H1 (cell line): Measurements from ENCODE around the gene CCDC51. TPM values are rescaled to one million over a fixed set of nuclear protein-coding genes. Genes with fewer than 3 reads are reported as not detected.
A peak's percentile ranks its signal among the peaks of the same experiment; 100 is the strongest.

Source experiments
- CHD2 ChIP-seq: IDR thresholded peaks from 2 replicates; pipeline ENCODE4 v1.6.1; 2012; ENCODE audit warnings: low read length, improper control_type of control experiment
- EGR1 ChIP-seq: IDR thresholded peaks from 2 replicates; pipeline ENCODE4 v1.6.1; 2011; ENCODE audit warnings: low read depth, low read length, borderline replicate concordance
- JUN ChIP-seq: IDR thresholded peaks from 2 replicates; pipeline ENCODE4 v1.6.1; 2011; ENCODE audit warnings: low read depth, mild to moderate bottlenecking, improper control_type of control experiment, low read length
- MAFK ChIP-seq: IDR thresholded peaks from 2 replicates; pipeline ENCODE4 v1.6.1; 2012; ENCODE audit warnings: low read depth, mild to moderate bottlenecking, improper control_type of control experiment, low read length
- RAD21 ChIP-seq, 2 experiments: IDR thresholded peaks in 1 of 2; conservative IDR thresholded peaks in 1 of 2; 2 replicates each; pipeline ENCODE4 v1.6.1; 2011; ENCODE audit warnings: low read depth in 2 of 2, low read length in 2 of 2, improper control_type of control experiment in 1 of 2, inconsistent platforms in 1 of 2, mild to moderate bottlenecking in 1 of 2, moderate library complexity in 1 of 2
- RNF2 ChIP-seq: fragments of 200-900, 300-1000 bp; sonication (generic); IDR thresholded peaks from 2 replicates; pipeline ENCODE4 v1.7.1; 2016; ENCODE audit warnings: borderline replicate concordance, low read depth, mild to moderate bottlenecking, antibody characterized with exemption, low read length; ENCODE audit not compliant: poor library complexity, severe bottlenecking; ENCODE audit errors: missing control alignments
- SRF ChIP-seq: IDR thresholded peaks from 2 replicates; pipeline ENCODE4 v1.6.1; 2011; ENCODE audit warnings: mild to moderate bottlenecking, low read depth, low read length, moderate library complexity
- TAF7 ChIP-seq: optimal IDR thresholded peaks from 2 replicates; pipeline ENCODE3; 2011; ENCODE audit warnings: low read depth, mild to moderate bottlenecking, inconsistent platforms, low read length, moderate library complexity, borderline replicate concordance
- TBP ChIP-seq: IDR thresholded peaks from 2 replicates; pipeline ENCODE4 v1.6.1; 2011; ENCODE audit warnings: low read depth, low read length, improper control_type of control experiment
- TCF12 ChIP-seq: IDR thresholded peaks from 2 replicates; pipeline ENCODE4 v1.6.1; 2011; ENCODE audit warnings: low read depth, mild to moderate bottlenecking, low read length
- polyA plus RNA-seq, 7 experiments: library from polyadenylated mRNA; depleted of rRNA in 3 of 7; stranded (reverse) in 5 of 7; unstranded in 2 of 7; fragments of >200 nt in 5 of 7; fragments of 200-250 nt in 2 of 7; gene quantifications; 1 replicate in 5 of 7; 2 replicates in 1 of 7; 4 replicates in 1 of 7; pipeline versions ENCODE4 v1.2.1 to v1.2.3, GENCODE V29; 2011 to 2013; ENCODE audit warnings: missing spikeins in 2 of 7, mixed read lengths in 2 of 7
- total RNA-seq: library from RNA; stranded (reverse); fragmentation: NEBNext Ultra II Directional; extraction: Animal tissue kit (Norgen Biotek cat#: 25700); gene quantifications from 2 replicates; pipeline ENCODE4 v1.2.1, GENCODE V29; 2021
- TF ChIP-seq, protein P1 (sequence below): IDR thresholded peaks from 2 replicates; pipeline ENCODE4 v1.6.1; 2011; ENCODE audit warnings: low read depth, mild to moderate bottlenecking, low read length; ENCODE audit not compliant: insufficient read depth
- TF ChIP-seq, protein P2 (sequence below), 3 experiments: IDR thresholded peaks; 1 replicate in 2 of 3; 2 replicates in 1 of 3; pipeline versions ENCODE4 v1.5.1 to v1.6.1; 2011; ENCODE audit warnings: low read length in 3 of 3, mild to moderate bottlenecking in 3 of 3, inconsistent platforms in 2 of 3, low read depth in 1 of 3, moderate library complexity in 1 of 3; ENCODE audit not compliant: insufficient read depth in 1 of 3; ENCODE audit errors: control extremely low read depth in 1 of 3

CCDC51 gene
- total and polyA plus RNA-seq, 2 of the 8 experiments (the other 6 are each of a cell fraction or from before 2014, with no cell fraction given), result 21.3 to 21.4 TPM

GRCh38 chr3:48465531-48466378 lies 25.8 kb upstream of the CCDC51 start (continued):
- TF ChIP-seq CHD2 (no peak; the same call in 1 of the 2 replicates), JUN (no peak), MAFK (peak; percentile 86), SRF (no peak), RNF2 (no peak), TCF12 (no peak), EGR1 (peak; percentile 16; the same call in 1 of the 2 replicates), TAF7 (no peak), RAD21 (IDR thresholded peaks at IDR 0.05 in 1 of 2, conservative IDR thresholded peaks at IDR 0.05 in 1 of 2; ENCODE audit: low read depth in 2 of 2, low read length in 2 of 2) (peak; percentile 93), TBP (no peak; the same call in 1 of the 2 replicates)
- TF ChIP-seq, protein P1, sequence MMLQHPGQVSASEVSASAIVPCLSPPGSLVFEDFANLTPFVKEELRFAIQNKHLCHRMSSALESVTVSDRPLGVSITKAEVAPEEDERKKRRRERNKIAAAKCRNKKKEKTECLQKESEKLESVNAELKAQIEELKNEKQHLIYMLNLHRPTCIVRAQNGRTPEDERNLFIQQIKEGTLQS, result no peak
- TF ChIP-seq, protein P2, sequence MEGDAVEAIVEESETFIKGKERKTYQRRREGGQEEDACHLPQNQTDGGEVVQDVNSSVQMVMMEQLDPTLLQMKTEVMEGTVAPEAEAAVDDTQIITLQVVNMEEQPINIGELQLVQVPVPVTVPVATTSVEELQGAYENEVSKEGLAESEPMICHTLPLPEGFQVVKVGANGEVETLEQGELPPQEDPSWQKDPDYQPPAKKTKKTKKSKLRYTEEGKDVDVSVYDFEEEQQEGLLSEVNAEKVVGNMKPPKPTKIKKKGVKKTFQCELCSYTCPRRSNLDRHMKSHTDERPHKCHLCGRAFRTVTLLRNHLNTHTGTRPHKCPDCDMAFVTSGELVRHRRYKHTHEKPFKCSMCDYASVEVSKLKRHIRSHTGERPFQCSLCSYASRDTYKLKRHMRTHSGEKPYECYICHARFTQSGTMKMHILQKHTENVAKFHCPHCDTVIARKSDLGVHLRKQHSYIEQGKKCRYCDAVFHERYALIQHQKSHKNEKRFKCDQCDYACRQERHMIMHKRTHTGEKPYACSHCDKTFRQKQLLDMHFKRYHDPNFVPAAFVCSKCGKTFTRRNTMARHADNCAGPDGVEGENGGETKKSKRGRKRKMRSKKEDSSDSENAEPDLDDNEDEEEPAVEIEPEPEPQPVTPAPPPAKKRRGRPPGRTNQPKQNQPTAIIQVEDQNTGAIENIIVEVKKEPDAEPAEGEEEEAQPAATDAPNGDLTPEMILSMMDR (IDR thresholded peaks at IDR 0.05; ENCODE audit: control extremely low read depth in 1 of 3, insufficient read depth in 1 of 3, low read depth in 1 of 3, low read length in 3 of 3), result peak in 2 of 3 experiments; percentile 87 to 92; a peak in 3 of 4 replicates
